HepG2 (cell line): Measurements from ENCODE around the gene TBC1D10A. TPM values are rescaled to one million over a fixed set of nuclear protein-coding genes. Genes with fewer than 3 reads are reported as not detected.

Experiments used
- ATF7 ChIP-seq, 2 experiments: fragments of 450-650 bp in 1 of 2; sonication (generic) in 1 of 2; formaldehyde crosslinking in 1 of 2; IDR thresholded peaks; 2 replicates each; pipeline versions ENCODE4 v1.4.0 to v1.6.1; 2016 to 2020; ENCODE audit warnings: antibody characterized with exemption in 1 of 2, mild to moderate bottlenecking in 1 of 2, missing genetic modification reagents in 1 of 2
- KLF16 ChIP-seq, 2 experiments: sonication (generic) in 1 of 2; formaldehyde crosslinking in 1 of 2; IDR thresholded peaks; 2 replicates each; pipeline versions ENCODE4 v1.6.1 to v1.8.0; 2016 to 2023; ENCODE audit warnings: missing genetic modification reagents in 2 of 2, missing compliant biosample characterization in 1 of 2
- MATR3 ChIP-seq: sonication (generic); formaldehyde crosslinking; IDR thresholded peaks from 2 replicates; pipeline ENCODE4 v1.4.0; 2020; ENCODE audit warnings: missing genetic modification reagents
- PAWR ChIP-seq: sonication (generic); formaldehyde crosslinking; IDR thresholded peaks from 2 replicates; pipeline ENCODE4 v1.4.0; 2020; ENCODE audit warnings: missing genetic modification reagents, mild to moderate bottlenecking, borderline replicate concordance
- PHF8 ChIP-seq: sonication (generic); formaldehyde crosslinking; IDR thresholded peaks from 2 replicates; pipeline ENCODE4 v1.5.0; 2020; ENCODE audit warnings: missing genetic modification reagents
- RAD21 ChIP-seq: fragments of 450-650 bp; formaldehyde crosslinking; IDR thresholded peaks from 2 replicates; pipeline ENCODE4 v1.5.0; 2020; ENCODE audit warnings: mild to moderate bottlenecking
- SNRNP70 ChIP-seq: fragments of 200-400 bp; formaldehyde crosslinking; IDR thresholded peaks from 2 replicates; pipeline ENCODE4 v1.6.1; 2017; ENCODE audit warnings: mild to moderate bottlenecking, low read depth, low read length, moderate library complexity
- ZNF101 ChIP-seq: sonication (generic); formaldehyde crosslinking; IDR thresholded peaks from 2 replicates; pipeline ENCODE4 v1.4.0; 2020; ENCODE audit warnings: mild to moderate bottlenecking, low read depth, missing genetic modification reagents, borderline replicate concordance
- ZNF878 ChIP-seq: sonication (generic); formaldehyde crosslinking; IDR thresholded peaks from 2 replicates; pipeline ENCODE4 v1.8.1; 2023; ENCODE audit warnings: mild to moderate bottlenecking, missing genetic modification reagents, moderate library complexity
- polyA plus RNA-seq, 8 experiments: library from polyadenylated mRNA; depleted of rRNA in 3 of 8; stranded (reverse) in 7 of 8; unstranded in 1 of 8; fragments of >200 nt; fragmentation: Illumina TruSeq in 4 of 8; extraction: Trizol in 4 of 8; gene quantifications; 2 replicates each; pipeline versions ENCODE4 v1.2.1 to v1.2.3, GENCODE V29; 2011 to 2016; ENCODE audit warnings: low read depth in 4 of 8, missing spikeins in 1 of 8, mixed read lengths in 1 of 8; ENCODE audit not compliant: insufficient read depth in 1 of 8
- total RNA-seq, 5 experiments: library from RNA; depleted of rRNA; stranded (reverse); fragments of >200 nt; fragmentation: Illumina TruSeq; extraction: Trizol; gene quantifications; 2 replicates each; pipeline ENCODE4 v1.2.3, GENCODE V29; 2016; ENCODE audit warnings: low read depth in 1 of 5
- TF ChIP-seq, protein P1 (sequence below): sonication (generic); formaldehyde crosslinking; IDR thresholded peaks from 2 replicates; pipeline ENCODE4 v1.5.0; 2020; ENCODE audit warnings: mild to moderate bottlenecking, missing genetic modification reagents, borderline replicate concordance
- TF ChIP-seq, protein P2 (sequence below): IDR thresholded peaks from 2 replicates; pipeline ENCODE4 v1.6.1; 2012; ENCODE audit warnings: low read depth, low read length, improper control_type of control experiment
- TF ChIP-seq, protein P3 (sequence below): sonication (generic); formaldehyde crosslinking; IDR thresholded peaks from one replicate; pipeline ENCODE4 v1.5.1; 2020; ENCODE audit warnings: mild to moderate bottlenecking, missing genetic modification reagents; ENCODE audit errors: not compliant biosample characterization

Gene TBC1D10A
- total and polyA plus RNA-seq, 2 of the 13 experiments (the other 11 are each of a cell fraction or from before 2014, with no cell fraction given): 4.2 to 4.9 TPM

DNA sequence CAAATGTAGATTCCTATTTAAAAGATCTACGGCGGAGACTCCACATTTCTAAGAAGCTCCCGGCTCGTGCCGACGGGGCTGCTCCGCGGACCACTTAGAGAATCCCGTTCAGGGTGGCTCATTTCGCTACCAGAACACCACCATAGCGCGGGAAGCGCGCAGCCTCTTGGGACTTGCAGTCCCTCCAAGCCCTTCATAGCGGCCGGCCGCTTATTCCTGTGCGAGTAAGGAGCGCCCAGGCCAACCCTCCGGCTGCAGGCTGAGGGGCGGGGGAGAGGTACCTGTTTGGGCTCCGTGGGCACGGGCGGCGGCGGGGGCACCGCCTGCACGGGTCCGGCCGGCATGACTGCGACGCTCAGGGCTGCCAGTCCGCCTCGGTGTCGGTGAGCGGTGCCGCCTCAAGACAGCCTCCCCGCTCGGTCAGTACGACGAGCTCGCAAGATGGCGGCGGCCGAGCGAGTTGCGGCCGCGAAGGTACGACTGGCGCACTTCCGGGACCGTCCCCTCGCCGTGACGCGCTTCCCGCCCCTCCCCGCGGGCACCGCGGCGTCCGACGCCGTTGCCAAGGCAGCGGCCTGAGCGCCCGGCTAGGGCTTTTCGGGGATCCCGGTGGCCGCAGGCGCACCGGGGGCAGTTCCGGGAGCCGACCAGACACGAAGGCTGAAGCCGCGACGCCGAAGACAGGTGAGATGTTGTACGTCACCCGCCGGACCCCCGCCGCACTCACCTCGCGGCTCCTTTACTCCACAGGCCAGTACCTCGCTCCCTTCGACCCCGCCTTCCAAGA, 29.9 kb upstream of the TBC1D10A start, which contains the start of the genes CCDC157 and SF3A1 (continued):
- TF ChIP-seq, protein P1, sequence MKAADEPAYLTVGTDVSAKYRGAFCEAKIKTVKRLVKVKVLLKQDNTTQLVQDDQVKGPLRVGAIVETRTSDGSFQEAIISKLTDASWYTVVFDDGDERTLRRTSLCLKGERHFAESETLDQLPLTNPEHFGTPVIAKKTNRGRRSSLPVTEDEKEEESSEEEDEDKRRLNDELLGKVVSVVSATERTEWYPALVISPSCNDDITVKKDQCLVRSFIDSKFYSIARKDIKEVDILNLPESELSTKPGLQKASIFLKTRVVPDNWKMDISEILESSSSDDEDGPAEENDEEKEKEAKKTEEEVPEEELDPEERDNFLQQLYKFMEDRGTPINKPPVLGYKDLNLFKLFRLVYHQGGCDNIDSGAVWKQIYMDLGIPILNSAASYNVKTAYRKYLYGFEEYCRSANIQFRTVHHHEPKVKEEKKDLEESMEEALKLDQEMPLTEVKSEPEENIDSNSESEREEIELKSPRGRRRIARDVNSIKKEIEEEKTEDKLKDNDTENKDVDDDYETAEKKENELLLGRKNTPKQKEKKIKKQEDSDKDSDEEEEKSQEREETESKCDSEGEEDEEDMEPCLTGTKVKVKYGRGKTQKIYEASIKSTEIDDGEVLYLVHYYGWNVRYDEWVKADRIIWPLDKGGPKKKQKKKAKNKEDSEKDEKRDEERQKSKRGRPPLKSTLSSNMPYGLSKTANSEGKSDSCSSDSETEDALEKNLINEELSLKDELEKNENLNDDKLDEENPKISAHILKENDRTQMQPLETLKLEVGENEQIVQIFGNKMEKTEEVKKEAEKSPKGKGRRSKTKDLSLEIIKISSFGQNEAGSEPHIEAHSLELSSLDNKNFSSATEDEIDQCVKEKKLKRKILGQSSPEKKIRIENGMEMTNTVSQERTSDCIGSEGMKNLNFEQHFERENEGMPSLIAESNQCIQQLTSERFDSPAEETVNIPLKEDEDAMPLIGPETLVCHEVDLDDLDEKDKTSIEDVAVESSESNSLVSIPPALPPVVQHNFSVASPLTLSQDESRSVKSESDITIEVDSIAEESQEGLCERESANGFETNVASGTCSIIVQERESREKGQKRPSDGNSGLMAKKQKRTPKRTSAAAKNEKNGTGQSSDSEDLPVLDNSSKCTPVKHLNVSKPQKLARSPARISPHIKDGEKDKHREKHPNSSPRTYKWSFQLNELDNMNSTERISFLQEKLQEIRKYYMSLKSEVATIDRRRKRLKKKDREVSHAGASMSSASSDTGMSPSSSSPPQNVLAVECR (CRISPR knock-in tag): peak; percentile 100
- TF ChIP-seq ATF7 (IDR thresholded peaks at IDR 0.05) (no peak), ATF7 (CRISPR knock-in tag; IDR thresholded peaks at IDR 0.05) (no peak; the same call in 1 of the 2 replicates), ZNF101 (CRISPR knock-in tag) (no peak), MATR3 (CRISPR knock-in tag) (no peak), KLF16 (CRISPR knock-in tag; IDR thresholded peaks at IDR 0.05) (peak in 1 of 2 experiments; percentile 61; a peak in 1 of 4 replicates), RAD21 (no peak), ZNF878 (CRISPR knock-in tag) (no peak), PAWR (CRISPR knock-in tag) (no peak), SNRNP70 (no peak), PHF8 (CRISPR knock-in tag) (peak; percentile 100)
- TF ChIP-seq, protein P2, sequence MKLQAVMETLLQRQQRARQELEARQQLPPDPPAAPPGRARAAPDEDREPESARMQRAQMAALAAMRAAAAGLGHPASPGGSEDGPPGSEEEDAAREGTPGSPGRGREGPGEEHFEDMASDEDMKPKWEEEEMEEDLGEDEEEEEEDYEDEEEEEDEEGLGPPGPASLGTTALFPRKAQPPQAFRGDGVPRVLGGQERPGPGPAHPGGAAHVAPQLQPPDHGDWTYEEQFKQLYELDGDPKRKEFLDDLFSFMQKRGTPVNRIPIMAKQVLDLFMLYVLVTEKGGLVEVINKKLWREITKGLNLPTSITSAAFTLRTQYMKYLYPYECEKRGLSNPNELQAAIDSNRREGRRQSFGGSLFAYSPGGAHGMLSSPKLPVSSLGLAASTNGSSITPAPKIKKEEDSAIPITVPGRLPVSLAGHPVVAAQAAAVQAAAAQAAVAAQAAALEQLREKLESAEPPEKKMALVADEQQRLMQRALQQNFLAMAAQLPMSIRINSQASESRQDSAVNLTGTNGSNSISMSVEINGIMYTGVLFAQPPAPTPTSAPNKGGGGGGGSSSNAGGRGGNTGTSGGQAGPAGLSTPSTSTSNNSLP: no peak
- TF ChIP-seq, protein P3, sequence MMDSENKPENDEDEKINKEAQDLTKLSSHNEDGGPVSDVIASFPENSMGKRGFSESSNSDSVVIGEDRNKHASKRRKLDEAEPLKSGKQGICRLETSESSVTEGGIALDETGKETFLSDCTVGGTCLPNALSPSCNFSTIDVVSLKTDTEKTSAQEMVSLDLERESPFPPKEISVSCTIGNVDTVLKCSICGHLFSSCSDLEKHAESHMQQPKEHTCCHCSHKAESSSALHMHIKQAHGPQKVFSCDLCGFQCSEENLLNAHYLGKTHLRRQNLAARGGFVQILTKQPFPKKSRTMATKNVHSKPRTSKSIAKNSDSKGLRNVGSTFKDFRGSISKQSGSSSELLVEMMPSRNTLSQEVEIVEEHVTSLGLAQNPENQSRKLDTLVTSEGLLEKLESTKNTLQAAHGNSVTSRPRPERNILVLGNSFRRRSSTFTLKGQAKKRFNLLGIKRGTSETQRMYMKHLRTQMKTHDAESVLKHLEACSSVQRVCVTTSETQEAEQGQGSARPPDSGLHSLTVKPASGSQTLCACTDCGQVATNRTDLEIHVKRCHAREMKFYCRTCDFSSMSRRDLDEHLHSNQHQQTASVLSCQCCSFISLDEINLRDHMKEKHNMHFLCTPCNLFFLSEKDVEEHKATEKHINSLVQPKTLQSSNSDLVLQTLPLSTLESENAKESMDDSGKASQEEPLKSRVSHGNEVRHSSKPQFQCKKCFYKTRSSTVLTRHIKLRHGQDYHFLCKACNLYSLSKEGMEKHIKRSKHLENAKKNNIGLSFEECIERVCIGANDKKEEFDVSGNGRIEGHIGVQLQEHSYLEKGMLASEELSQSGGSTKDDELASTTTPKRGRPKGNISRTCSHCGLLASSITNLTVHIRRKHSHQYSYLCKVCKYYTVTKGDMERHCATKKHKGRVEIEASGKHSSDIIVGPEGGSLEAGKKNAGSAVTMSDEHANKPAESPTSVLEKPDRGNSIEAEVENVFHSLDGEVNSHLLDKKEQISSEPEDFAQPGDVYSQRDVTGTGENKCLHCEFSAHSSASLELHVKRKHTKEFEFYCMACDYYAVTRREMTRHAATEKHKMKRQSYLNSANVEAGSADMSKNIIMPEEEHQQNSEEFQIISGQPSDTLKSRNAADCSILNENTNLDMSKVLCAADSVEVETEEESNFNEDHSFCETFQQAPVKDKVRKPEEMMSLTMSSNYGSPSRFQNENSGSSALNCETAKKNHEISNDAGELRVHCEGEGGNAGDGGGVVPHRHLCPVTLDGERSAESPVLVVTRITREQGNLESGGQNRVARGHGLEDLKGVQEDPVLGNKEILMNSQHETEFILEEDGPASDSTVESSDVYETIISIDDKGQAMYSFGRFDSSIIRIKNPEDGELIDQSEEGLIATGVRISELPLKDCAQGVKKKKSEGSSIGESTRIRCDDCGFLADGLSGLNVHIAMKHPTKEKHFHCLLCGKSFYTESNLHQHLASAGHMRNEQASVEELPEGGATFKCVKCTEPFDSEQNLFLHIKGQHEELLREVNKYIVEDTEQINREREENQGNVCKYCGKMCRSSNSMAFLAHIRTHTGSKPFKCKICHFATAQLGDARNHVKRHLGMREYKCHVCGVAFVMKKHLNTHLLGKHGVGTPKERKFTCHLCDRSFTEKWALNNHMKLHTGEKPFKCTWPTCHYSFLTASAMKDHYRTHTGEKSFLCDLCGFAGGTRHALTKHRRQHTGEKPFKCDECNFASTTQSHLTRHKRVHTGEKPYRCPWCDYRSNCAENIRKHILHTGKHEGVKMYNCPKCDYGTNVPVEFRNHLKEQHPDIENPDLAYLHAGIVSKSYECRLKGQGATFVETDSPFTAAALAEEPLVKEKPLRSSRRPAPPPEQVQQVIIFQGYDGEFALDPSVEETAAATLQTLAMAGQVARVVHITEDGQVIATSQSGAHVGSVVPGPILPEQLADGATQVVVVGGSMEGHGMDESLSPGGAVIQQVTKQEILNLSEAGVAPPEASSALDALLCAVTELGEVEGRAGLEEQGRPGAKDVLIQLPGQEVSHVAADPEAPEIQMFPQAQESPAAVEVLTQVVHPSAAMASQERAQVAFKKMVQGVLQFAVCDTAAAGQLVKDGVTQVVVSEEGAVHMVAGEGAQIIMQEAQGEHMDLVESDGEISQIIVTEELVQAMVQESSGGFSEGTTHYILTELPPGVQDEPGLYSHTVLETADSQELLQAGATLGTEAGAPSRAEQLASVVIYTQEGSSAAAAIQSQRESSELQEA (CRISPR knock-in tag): peak; percentile 23
